Ishikawa (cell line): ENCODE data around the gene SMAD7.

Source experiments
- CREB1 ChIP-seq: IDR thresholded peaks from 2 replicates; pipeline ENCODE4 v1.6.1; 2012; ENCODE audit warnings: low read depth
- FOXM1 ChIP-seq: IDR thresholded peaks from 2 replicates; pipeline ENCODE4 v1.6.1; 2012; ENCODE audit warnings: low read depth, borderline replicate concordance
- RAD21 ChIP-seq: IDR thresholded peaks from 2 replicates; pipeline ENCODE4 v1.6.1; 2012; ENCODE audit warnings: low read depth
- TCF12 ChIP-seq: IDR thresholded peaks from 2 replicates; pipeline ENCODE4 v1.6.1; 2012; ENCODE audit warnings: low read depth
- YY1 ChIP-seq: IDR thresholded peaks from 2 replicates; pipeline ENCODE4 v1.6.1; 2012; ENCODE audit warnings: low read depth
- ZBTB7A ChIP-seq: IDR thresholded peaks from 2 replicates; pipeline ENCODE4 v1.6.1; 2012; ENCODE audit warnings: low read depth

DNA sequence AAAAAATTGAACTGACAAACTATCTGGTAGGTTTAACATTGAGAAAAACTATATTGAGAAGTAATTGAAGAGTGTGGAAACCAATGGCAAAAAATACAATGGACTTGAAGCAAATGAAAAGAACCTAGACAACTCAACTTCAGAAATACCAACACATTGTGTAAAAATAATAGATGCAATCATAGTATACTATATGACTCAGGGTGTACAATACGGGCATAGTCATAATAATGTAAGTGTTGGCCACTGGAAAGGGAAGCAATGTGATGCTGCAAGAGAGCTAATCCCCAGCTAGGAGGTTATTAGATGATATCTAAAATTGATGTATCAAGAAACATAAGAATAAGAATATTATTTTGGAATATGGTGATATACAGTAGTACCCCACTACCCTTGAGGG is 45.3 kb downstream of the SMAD7 start:
- TF ChIP-seq TCF12 (no peak), FOXM1 (no peak), CREB1 (no peak), ZBTB7A (no peak), RAD21 (no peak), YY1 (no peak)
